Stimulated activated CD4-positive, alpha-beta T cell treated with anti-CD3 and anti-CD28 coated beads, Interleukin-4, amount 100 ng/mL, for 24 hours (primary cell): ENCODE measurements around the gene KRT10.

Experiments used
- DNase-seq: peaks from one replicate; pipeline ENCODE4 v3.0.0-alpha.2; 2020

Gene KRT10

GRCh38 chr17:40800381-40800780 lies 22.0 kb downstream of the KRT10 start:
- DNase-seq = no peak

- no peak for DNase-seq
These were observed 22.6 kb downstream of the KRT10 start, which contains the start of gene KRT28 for GRCh38 chr17:40799859-40800258. TSS of gene KRT28 (minus strand) at chr17:40799959. CDS start at chr17:40799893, 66 bp downstream.

- DNase-seq = no peak
These were observed 25.6 kb downstream of the KRT10 start for GRCh38 chr17:40796846-40797245.

GRCh38 chr17:40795019-40795667 lies 27.3 kb downstream of the KRT10 start:
- no peak for DNase-seq

GRCh38 chr17:40794466-40794865 lies 27.9 kb downstream of the KRT10 start:
- DNase-seq = no peak

- no peak for DNase-seq
These were observed 28.6 kb downstream of the KRT10 start for GRCh38 chr17:40793832-40794231.

- DNase-seq = no peak
These were observed 30.5 kb downstream of the KRT10 start for GRCh38 chr17:40791787-40792436.

- DNase-seq = no peak
These were observed 31.3 kb downstream of the KRT10 start for GRCh38 chr17:40791111-40791510.

- DNase-seq = no peak
These were observed 40.0 kb downstream of the KRT10 start, which contains the start of gene KRT27 for GRCh38 chr17:40782450-40782849. TSS of gene KRT27 (minus strand) at chr17:40782550. CDS start at chr17:40782493, 57 bp downstream.

GRCh38 chr17:40779181-40779909 lies 43.1 kb downstream of the KRT10 start:
- DNase-seq = peak; percentile 12

- DNase-seq = no peak
These were observed 44.0 kb downstream of the KRT10 start for GRCh38 chr17:40778461-40778860.

GRCh38 chr17:40777971-40778370 lies 44.4 kb downstream of the KRT10 start:
- DNase-seq = no peak

GRCh38 chr17:40777459-40777858 lies 45.0 kb downstream of the KRT10 start:
- DNase-seq = no peak

GRCh38 chr17:40775945-40776344 lies 46.5 kb downstream of the KRT10 start:
- DNase-seq = no peak

- no peak for DNase-seq
These were observed 50.3 kb downstream of the KRT10 start, which contains the start of gene KRT26 for GRCh38 chr17:40772101-40772500. TSS of gene KRT26 (minus strand) at chr17:40772201. CDS start at chr17:40772113, 88 bp downstream.
